Measurements from ENCODE around the gene PTP4A2. TPM values are rescaled to one million over a fixed set of nuclear protein-coding genes. Genes with fewer than 3 reads are reported as not detected.

The PTP4A2 gene
- total and polyA plus RNA-seq, 2 donors (not counting 3 experiments of a cell fraction or from before 2014, with no cell fraction given) = 74.1 to 184 TPM

GRCh38 chr1:31885851-31886250 lies 52.3 kb downstream of the PTP4A2 start:
- Histone ChIP-seq H3K4me1 (ENCODE audit: control insufficient read depth, extremely low read depth, insufficient read depth, low read length) (peaks cover 9% of the 10 kb centered on the region), H3K36me3 (ENCODE audit: control insufficient read depth in 2 of 2, extremely low read depth in 1 of 2, insufficient read depth in 2 of 2, low read length in 2 of 2) (no peaks in the 10 kb centered on the region), H3K4me3 (replicated peaks in 1 of 3; ENCODE audit: insufficient read depth in 1 of 3, low read depth in 1 of 3, low read length in 3 of 3) (no peak overlapping the region), H3K79me2 (ENCODE audit: control insufficient read depth, insufficient read depth, low read length) (no peaks in the 10 kb centered on the region), H3K9me1 (replicated peaks; ENCODE audit: control insufficient read depth, extremely low read depth, insufficient read depth, low read length) (no peaks in the 10 kb centered on the region), H3K27ac (ENCODE audit: insufficient read depth, low read depth, low read length) (no peak overlapping the region), H3K9ac (replicated peaks; ENCODE audit: extremely low read depth, insufficient read depth, low read length) (no peak overlapping the region), H4K20me1 (replicated peaks; ENCODE audit: control insufficient read depth, extremely low read depth, insufficient read depth, low read length) (no peaks in the 10 kb centered on the region), H2AFZ (ENCODE audit: low read depth, low read length) (no peak overlapping the region), H3K27me3 (ENCODE audit: control insufficient read depth in 2 of 2, insufficient read depth in 2 of 2, low read length in 2 of 2) (no peaks in the 10 kb centered on the region), H3K9me3 (replicated peaks; ENCODE audit: control insufficient read depth, insufficient read depth, low read length) (no peaks in the 10 kb centered on the region), H3K4me2 (ENCODE audit: insufficient read depth, low read length) (no peak overlapping the region)
- no peak for DNase-seq (ENCODE audit: low read depth, low spot score)
- intact Hi-C loops (cut with micrococcal nuclease) (no loop called here), dilution Hi-C loops (cut with MboI; ENCODE audit: extremely low pct_ligation_motif_present, low sequenced_read_pairs) (no loop called here)
- TF ChIP-seq MYC (IDR thresholded peaks at IDR 0.05; ENCODE audit: low read depth, low read length) = no peak
- TF ChIP-seq, protein P1, sequence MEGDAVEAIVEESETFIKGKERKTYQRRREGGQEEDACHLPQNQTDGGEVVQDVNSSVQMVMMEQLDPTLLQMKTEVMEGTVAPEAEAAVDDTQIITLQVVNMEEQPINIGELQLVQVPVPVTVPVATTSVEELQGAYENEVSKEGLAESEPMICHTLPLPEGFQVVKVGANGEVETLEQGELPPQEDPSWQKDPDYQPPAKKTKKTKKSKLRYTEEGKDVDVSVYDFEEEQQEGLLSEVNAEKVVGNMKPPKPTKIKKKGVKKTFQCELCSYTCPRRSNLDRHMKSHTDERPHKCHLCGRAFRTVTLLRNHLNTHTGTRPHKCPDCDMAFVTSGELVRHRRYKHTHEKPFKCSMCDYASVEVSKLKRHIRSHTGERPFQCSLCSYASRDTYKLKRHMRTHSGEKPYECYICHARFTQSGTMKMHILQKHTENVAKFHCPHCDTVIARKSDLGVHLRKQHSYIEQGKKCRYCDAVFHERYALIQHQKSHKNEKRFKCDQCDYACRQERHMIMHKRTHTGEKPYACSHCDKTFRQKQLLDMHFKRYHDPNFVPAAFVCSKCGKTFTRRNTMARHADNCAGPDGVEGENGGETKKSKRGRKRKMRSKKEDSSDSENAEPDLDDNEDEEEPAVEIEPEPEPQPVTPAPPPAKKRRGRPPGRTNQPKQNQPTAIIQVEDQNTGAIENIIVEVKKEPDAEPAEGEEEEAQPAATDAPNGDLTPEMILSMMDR (IDR thresholded peaks at IDR 0.05; ENCODE audit: extremely low read depth in 1 of 2, insufficient read depth in 1 of 2, low read depth in 1 of 2, low read length in 2 of 2) = no peak
- no peak for TF ChIP-seq FOS (IDR thresholded peaks at IDR 0.05; ENCODE audit: borderline replicate concordance, insufficient read depth, low read length)
- TF ChIP-seq JUN (IDR thresholded peaks at IDR 0.05; ENCODE audit: borderline replicate concordance, insufficient read depth, insufficient read length, low read depth) = no peak
- TF ChIP-seq POLR2A (IDR thresholded peaks at IDR 0.05; ENCODE audit: low read depth, low read length) = no peak
- no peak for TF ChIP-seq POLR2AphosphoS5 (IDR thresholded peaks at IDR 0.05; ENCODE audit: insufficient read depth, low read depth, low read length)
- TF ChIP-seq GATA2 (IDR thresholded peaks at IDR 0.05; ENCODE audit: insufficient read depth, insufficient read length, low read depth, low read length) = no peak
- ChIA-PET POLR2A (no interaction called here), CTCF (interaction anchor here (1.2 kb wide), 1 partner anchor 78 kb away, joined by 3 read pairs; no protein-coding TSS in a partner anchor)
- FAIRE-seq = no peak
- no TSS peak for BruUV-seq (replicated peaks)
